H9 (cell line): ENCODE measurements around the gene ARHGAP15. TPM values are rescaled to one million over a fixed set of nuclear protein-coding genes. Genes with fewer than 3 reads are reported as not detected.

Source experiments
- DNase-seq: peaks from one replicate; pipeline ENCODE4 v3.0.0-alpha.2; 2017
- H2AFZ ChIP-seq: one replicate; pipeline ENCODE4 v1.6.1; 2013; ENCODE audit warnings: mild to moderate bottlenecking, low read length, control low read depth, moderate library complexity
- H2AK5ac ChIP-seq: 2 replicates; pipeline ENCODE4 v1.6.1; 2013; ENCODE audit warnings: low read length, control low read depth, mixed read lengths; ENCODE audit not compliant: insufficient read length
- H2BK120ac ChIP-seq: one replicate; pipeline ENCODE4 v1.6.1; 2013; ENCODE audit warnings: low read depth, mild to moderate bottlenecking, low read length, control low read depth, inconsistent platforms; ENCODE audit not compliant: poor library complexity, severe bottlenecking
- H2BK12ac ChIP-seq: 2 replicates; pipeline ENCODE4 v1.6.1; 2013; ENCODE audit warnings: low read length, control low read depth, mixed read lengths, low read depth; ENCODE audit not compliant: insufficient read length
- H2BK15ac ChIP-seq: 2 replicates; pipeline ENCODE4 v1.6.1; 2013; ENCODE audit warnings: low read depth, low read length, control low read depth
- H2BK20ac ChIP-seq: one replicate; pipeline ENCODE4 v1.6.1; 2013; ENCODE audit warnings: low read depth, mild to moderate bottlenecking, low read length, control low read depth, inconsistent platforms; ENCODE audit not compliant: poor library complexity, severe bottlenecking
- H2BK5ac ChIP-seq: 2 replicates; pipeline ENCODE4 v1.6.1; 2013; ENCODE audit warnings: low read length, control low read depth, mixed read lengths; ENCODE audit not compliant: insufficient read length
- H3K14ac ChIP-seq: 2 replicates; pipeline ENCODE4 v1.6.1; 2013; ENCODE audit warnings: low read length, control low read depth; ENCODE audit not compliant: insufficient read depth
- H3K18ac ChIP-seq: 2 replicates; pipeline ENCODE4 v1.6.1; 2013; ENCODE audit warnings: low read depth, mild to moderate bottlenecking, mixed read lengths, low read length, control low read depth; ENCODE audit not compliant: insufficient read length
- H3K23ac ChIP-seq: 2 replicates; pipeline ENCODE4 v1.6.1; 2013; ENCODE audit warnings: low read length, control low read depth, mixed read lengths, low read depth; ENCODE audit not compliant: insufficient read length
- H3K23me2 ChIP-seq: 2 replicates; pipeline ENCODE4 v1.6.1; 2013; ENCODE audit warnings: low read depth, mild to moderate bottlenecking, mixed read lengths, low read length, control low read depth; ENCODE audit not compliant: insufficient read length, poor library complexity, severe bottlenecking
- H3K27ac ChIP-seq: 2 replicates; pipeline ENCODE4 v1.5.1; 2013; ENCODE audit warnings: low read length, control low read depth, mixed read lengths, low read depth; ENCODE audit not compliant: insufficient read length
- H3K27me3 ChIP-seq: 2 replicates; pipeline ENCODE4 v1.6.1; 2013; ENCODE audit warnings: low read length, control low read depth, inconsistent platforms; ENCODE audit not compliant: insufficient read depth
- H3K4ac ChIP-seq: 2 replicates; pipeline ENCODE4 v1.6.1; 2013; ENCODE audit warnings: low read depth, mild to moderate bottlenecking, control low read depth, inconsistent platforms, low read length, moderate library complexity
- H3K4me1 ChIP-seq: 2 replicates; pipeline ENCODE4 v1.6.1; 2013; ENCODE audit warnings: low read length, control low read depth, inconsistent platforms; ENCODE audit not compliant: insufficient read depth
- H3K4me2 ChIP-seq: 2 replicates; pipeline ENCODE4 v1.6.1; 2013; ENCODE audit warnings: low read length, control low read depth, mixed read lengths; ENCODE audit not compliant: insufficient read length, insufficient read depth
- H3K56ac ChIP-seq: 2 replicates; pipeline ENCODE4 v1.6.1; 2013; ENCODE audit warnings: low read depth, mild to moderate bottlenecking, mixed read lengths, low read length, control low read depth; ENCODE audit not compliant: insufficient read length
- H3K79me1 ChIP-seq: 2 replicates; pipeline ENCODE4 v1.6.1; 2013; ENCODE audit warnings: low read depth, mild to moderate bottlenecking, moderate library complexity, low read length, control low read depth, inconsistent platforms; ENCODE audit not compliant: insufficient read depth, poor library complexity, severe bottlenecking
- H3K79me2 ChIP-seq: 2 replicates; pipeline ENCODE4 v1.6.1; 2013; ENCODE audit warnings: low read length, control low read depth, inconsistent platforms; ENCODE audit not compliant: insufficient read depth
- H3K9ac ChIP-seq: 2 replicates; pipeline ENCODE4 v1.6.1; 2013; ENCODE audit warnings: low read length, control low read depth, mixed read lengths; ENCODE audit not compliant: insufficient read length; ENCODE audit errors: extremely low read depth
- H3K9me3 ChIP-seq: one replicate; pipeline ENCODE4 v1.6.1; 2013; ENCODE audit warnings: low read depth, low read length, inconsistent platforms; ENCODE audit not compliant: control insufficient read depth
- H3T11ph ChIP-seq: one replicate; pipeline ENCODE4 v1.6.1; 2013; ENCODE audit warnings: mild to moderate bottlenecking, low read length, control low read depth, inconsistent platforms
- H4K20me1 ChIP-seq: one replicate; pipeline ENCODE4 v1.6.1; 2013; ENCODE audit not compliant: control insufficient read depth, insufficient read length, insufficient read depth
- H4K5ac ChIP-seq: 2 replicates; pipeline ENCODE4 v1.6.1; 2013; ENCODE audit warnings: low read depth, mild to moderate bottlenecking, mixed read lengths, low read length, control low read depth; ENCODE audit not compliant: insufficient read length
- H4K8ac ChIP-seq: replicated peaks from 2 replicates; pipeline ENCODE4 v1.6.1; 2013; ENCODE audit warnings: low read length, control low read depth, mixed read lengths, low read depth; ENCODE audit not compliant: insufficient read length
- H4K91ac ChIP-seq: 2 replicates; pipeline ENCODE4 v1.6.1; 2013; ENCODE audit warnings: low read depth, mild to moderate bottlenecking, moderate library complexity, mixed read lengths, low read length, control low read depth; ENCODE audit not compliant: insufficient read length
- H3K27ac Mint-ChIP-seq, 3 experiments: 2 replicates in 2 of 3; 3 replicates in 1 of 3; pipeline ENCODE4 v1.8.0; 2020 to 2021; ENCODE audit warnings: mixed read lengths in 3 of 3, mild to moderate bottlenecking in 1 of 3, moderate library complexity in 1 of 3
- H3K27me3 Mint-ChIP-seq: 2 replicates; pipeline ENCODE4 v1.8.0; 2021; ENCODE audit warnings: low read depth, mild to moderate bottlenecking, moderate library complexity, mixed read lengths
- H3K36me3 Mint-ChIP-seq, 3 experiments: 2 replicates in 2 of 3; 3 replicates in 1 of 3; pipeline ENCODE4 v1.8.0; 2020 to 2021; ENCODE audit warnings: low read depth in 3 of 3, mixed read lengths in 3 of 3; ENCODE audit not compliant: insufficient read depth in 1 of 3
- H3K4me1 Mint-ChIP-seq, 2 experiments: 2 replicates each; pipeline ENCODE4 v1.8.0; 2020; ENCODE audit warnings: mixed read lengths in 2 of 2
- H3K4me3 Mint-ChIP-seq, 2 experiments: 2 replicates in 1 of 2; 3 replicates in 1 of 2; pipeline ENCODE4 v1.8.0; 2020 to 2021; ENCODE audit warnings: mild to moderate bottlenecking in 2 of 2, mixed read lengths in 2 of 2, moderate library complexity in 1 of 2
- H3K9me3 Mint-ChIP-seq, 2 experiments: 2 replicates in 1 of 2; 3 replicates in 1 of 2; pipeline ENCODE4 v1.8.0; 2020; ENCODE audit warnings: mild to moderate bottlenecking in 2 of 2, mixed read lengths in 2 of 2, moderate library complexity in 1 of 2
- CTCF ChIP-seq: fragments of 200-600 bp; sonication (generic); conservative IDR thresholded peaks from 3 replicates; pipeline ENCODE4 v1.8.0; 2021; ENCODE audit warnings: antibody characterized with exemption, mild to moderate bottlenecking
- total RNA-seq: library from RNA; stranded (reverse); gene quantifications from 2 replicates; pipeline ENCODE4 v1.2.1, GENCODE V29; 2021

ARHGAP15 gene
- total RNA-seq, 1 experiment from 2014 or later = not detected

- no peak overlapping the region for H3K23ac ChIP-seq
- Mint-ChIP-seq H3K27ac (no peak overlapping the region), H3K4me3 (no peak overlapping the region), H3K9me3 (peaks cover 6 to 10% of the 10 kb centered on the region in 2 experiments), H3K4me1 (peaks cover 0 to 3% of the 10 kb centered on the region in 2 experiments; a peak in 1 of 4 replicates), H3K27me3 (no peaks in the 10 kb centered on the region), H3K36me3 (peaks cover 0 to 9% (median 8%) of the 10 kb centered on the region in 3 experiments; a peak in 4 of 7 replicates)
- no peak overlapping the region for H2BK20ac ChIP-seq
- no peak overlapping the region for H4K8ac ChIP-seq
- no peaks in the 10 kb centered on the region for H3K79me1 ChIP-seq
- H3K4me1 ChIP-seq = no peaks in the 10 kb centered on the region
- no peak overlapping the region for H4K91ac ChIP-seq
- H2AFZ ChIP-seq = no peak overlapping the region
- no peak for DNase-seq
- no peaks in the 10 kb centered on the region for H4K20me1 ChIP-seq
- H3K27me3 ChIP-seq = no peaks in the 10 kb centered on the region
- H3K4ac ChIP-seq = no peak overlapping the region
- H4K5ac ChIP-seq = no peak overlapping the region
- H2BK12ac ChIP-seq = no peak overlapping the region
- no peaks in the 10 kb centered on the region for H3K9me3 ChIP-seq
- no peaks in the 10 kb centered on the region for H3K23me2 ChIP-seq
- no peak overlapping the region for H3K56ac ChIP-seq
- H2AK5ac ChIP-seq = no peak overlapping the region
- no peak overlapping the region for H2BK5ac ChIP-seq
- no peak overlapping the region for H3K27ac ChIP-seq
- H3T11ph ChIP-seq = no peak overlapping the region
- no peak overlapping the region for H3K4me2 ChIP-seq
- no peaks in the 10 kb centered on the region for H3K79me2 ChIP-seq
- H2BK15ac ChIP-seq = no peak overlapping the region
- H3K9ac ChIP-seq = no peak overlapping the region
- H3K14ac ChIP-seq = no peak overlapping the region
- no peak for TF ChIP-seq CTCF
- H3K18ac ChIP-seq = no peak overlapping the region
- no peak overlapping the region for H2BK120ac ChIP-seq
Observed at GRCh38 chr2:143181494-143181893, 52.3 kb downstream of the ARHGAP15 start.
